Measurements from ENCODE around the gene YIF1A.

The YIF1A gene

GRCh38 chr11:66240781-66241136 is 48.2 kb downstream of the YIF1A start:
- DNase-seq = no peak

DNA sequence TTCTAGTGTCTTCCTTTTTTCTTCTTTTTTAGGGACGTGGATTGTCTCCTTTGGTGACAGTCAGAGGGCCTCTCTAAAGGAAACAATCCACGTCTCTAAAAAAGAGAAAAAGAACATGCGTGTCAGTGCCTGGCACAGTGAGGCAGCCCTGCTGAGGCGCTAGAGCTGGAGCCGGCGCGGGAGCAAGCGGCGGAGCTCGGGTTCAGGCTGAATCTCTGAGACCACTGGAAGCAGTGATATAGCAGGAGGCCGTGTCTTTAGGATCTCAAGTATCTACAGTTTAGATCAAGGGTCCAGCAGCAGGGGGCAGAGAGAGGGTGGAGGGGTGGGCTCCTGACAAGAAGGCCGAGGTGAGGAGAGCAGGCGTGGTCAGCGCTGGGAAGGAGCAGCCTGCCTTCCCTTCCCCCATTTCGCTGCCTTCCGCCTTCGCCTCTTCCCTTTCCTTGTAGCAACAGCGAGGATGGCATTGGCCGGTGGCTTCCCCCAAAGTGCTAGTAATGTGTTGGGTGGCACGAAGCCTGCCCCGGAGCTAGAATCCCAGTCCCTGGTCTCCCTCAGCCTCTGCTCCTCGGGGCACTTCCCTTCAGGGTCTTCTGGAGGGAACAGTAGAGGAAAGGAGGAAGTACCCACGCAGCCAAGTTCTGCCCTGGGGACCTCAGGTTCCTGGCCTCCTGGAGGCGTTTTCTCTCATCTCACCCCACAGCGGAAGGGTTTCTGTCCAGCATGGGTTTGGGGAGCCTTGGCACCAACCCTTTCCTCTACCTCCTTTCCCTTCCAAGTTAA is 48.8 kb downstream of the YIF1A start:
- DNase-seq = no peak

DNA sequence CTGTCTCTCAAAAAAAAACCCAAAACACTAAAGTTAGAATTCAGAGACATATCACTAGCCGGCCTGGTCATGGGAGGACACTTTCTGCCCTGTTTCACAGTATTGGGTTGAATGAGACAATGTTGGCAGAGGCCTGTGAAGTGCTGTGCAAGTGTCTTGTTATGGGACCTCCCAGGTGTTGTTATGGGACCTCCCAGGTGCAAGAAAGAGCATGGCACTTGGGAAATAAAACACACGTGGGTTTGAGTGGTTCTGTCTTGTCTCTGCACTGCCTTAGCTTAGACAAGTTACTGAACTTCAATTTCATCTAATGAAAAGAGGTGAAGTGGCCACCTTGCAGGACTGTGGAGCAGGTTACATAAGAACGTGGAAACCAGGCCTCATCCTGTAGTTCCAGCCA is 49.4 kb downstream of the YIF1A start:
- DNase-seq = no peak

GRCh38 chr11:66238786-66239413 is 50.0 kb downstream of the YIF1A start:
- DNase-seq = no peak

GRCh38 chr11:66237867-66238266 is 51.1 kb downstream of the YIF1A start:
- DNase-seq = no peak

GRCh38 chr11:66235141-66235540 is 53.8 kb downstream of the YIF1A start:
- no peak for DNase-seq

Measured in fibroblast of skin of right quadriceps (primary cell).